NCI-H1417 treated with DMSO at 0.1 percent for 48 hours (cell line): ENCODE data around the gene SLC38A11.

Experiments used
- DNase-seq: peaks from one replicate; lab custom pipeline; 2025; lab: John Stamatoyannopoulos, UW

The SLC38A11 gene

GRCh38 chr2:164969909-164970690 lies 14.8 kb upstream of the SLC38A11 start:
- no peak for DNase-seq

DNA sequence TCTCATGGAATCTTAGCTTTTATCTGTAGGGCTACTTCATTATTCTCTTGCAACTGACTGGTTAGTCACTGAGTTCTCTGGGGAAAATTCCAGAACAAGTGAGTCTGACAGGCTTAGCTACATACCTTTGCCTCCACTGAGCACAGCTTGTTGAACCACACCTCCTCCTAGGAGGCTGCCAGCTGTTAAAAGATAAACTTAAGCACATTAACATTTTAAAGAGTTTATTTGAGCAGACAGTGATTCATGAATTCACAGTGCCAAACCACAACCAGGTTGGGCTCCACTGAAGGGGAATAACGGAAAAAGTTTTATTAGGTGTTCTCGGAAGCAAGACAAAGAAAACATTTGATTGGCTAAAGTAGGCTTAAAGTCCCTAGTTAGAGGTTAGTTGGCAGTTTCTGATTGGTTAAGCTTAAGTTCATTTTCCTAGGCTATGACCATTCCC lies 12.5 kb upstream of the SLC38A11 start:
- no peak for DNase-seq

DNA sequence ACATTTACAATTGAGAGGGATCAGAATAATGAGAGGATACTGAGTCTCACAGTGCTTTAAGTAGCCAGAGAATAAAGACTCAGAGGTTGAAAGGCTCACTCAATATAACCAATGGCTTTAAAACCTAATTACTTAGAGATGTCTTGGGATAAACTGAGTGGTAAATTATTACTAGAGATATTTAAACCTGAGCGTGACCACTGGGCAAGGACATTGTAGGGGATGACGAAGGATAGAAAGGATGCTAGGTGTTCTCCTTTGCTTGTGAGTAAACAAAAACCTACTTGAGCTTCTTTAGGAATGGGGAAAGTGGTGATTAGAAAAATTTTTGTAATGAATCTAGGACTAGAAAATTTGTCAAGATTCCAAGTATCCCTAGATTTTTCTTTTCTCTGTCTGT lies 12.0 kb upstream of the SLC38A11 start:
- DNase-seq, result no peak

- DNase-seq, result no peak
Observed at GRCh38 chr2:164964700-164965099, 9.4 kb upstream of the SLC38A11 start.

DNA sequence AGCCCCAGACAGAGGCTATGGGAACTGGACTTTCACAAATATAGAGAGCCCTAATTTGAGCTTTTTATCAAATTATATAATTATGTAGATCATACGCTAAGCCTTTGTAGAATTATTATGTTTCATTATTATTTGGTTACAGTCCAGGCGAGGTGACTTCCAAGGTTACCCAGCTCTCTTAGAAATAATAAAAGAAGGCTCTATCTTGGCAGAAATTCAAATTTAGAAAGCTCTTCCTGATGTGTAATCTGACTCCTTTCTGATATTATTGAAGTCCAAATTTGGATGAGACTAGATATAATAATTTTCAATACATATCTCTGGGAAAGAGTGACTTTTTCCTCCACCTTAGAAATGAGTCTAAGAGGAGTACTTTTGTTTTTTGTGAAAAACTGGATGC lies 4.8 kb upstream of the SLC38A11 start:
- no peak for DNase-seq

- DNase-seq, result no peak
Observed at GRCh38 chr2:164954186-164954585, 1.1 kb downstream of the SLC38A11 start.

DNA sequence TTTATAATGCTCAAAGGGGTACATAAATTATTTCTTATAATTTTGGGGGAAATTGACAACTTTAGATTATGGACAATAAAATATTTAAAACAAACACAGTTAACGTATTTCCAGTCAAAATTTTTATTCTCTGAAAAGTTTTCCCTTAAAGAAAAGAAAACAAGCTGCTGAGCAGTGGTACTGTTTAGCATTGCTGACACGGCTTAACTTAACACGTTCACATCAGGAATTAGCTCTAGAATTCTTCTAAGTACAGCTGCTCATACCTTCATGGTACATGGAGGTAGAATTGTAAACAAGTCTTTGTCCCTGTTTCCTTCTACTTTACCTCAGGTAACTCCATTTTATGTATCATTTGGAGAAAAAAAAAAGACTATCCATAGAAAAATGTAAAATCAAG lies 2.0 kb downstream of the SLC38A11 start:
- no peak for DNase-seq

- DNase-seq, result no peak
Observed at GRCh38 chr2:164952057-164952702, 3.1 kb downstream of the SLC38A11 start.

DNA sequence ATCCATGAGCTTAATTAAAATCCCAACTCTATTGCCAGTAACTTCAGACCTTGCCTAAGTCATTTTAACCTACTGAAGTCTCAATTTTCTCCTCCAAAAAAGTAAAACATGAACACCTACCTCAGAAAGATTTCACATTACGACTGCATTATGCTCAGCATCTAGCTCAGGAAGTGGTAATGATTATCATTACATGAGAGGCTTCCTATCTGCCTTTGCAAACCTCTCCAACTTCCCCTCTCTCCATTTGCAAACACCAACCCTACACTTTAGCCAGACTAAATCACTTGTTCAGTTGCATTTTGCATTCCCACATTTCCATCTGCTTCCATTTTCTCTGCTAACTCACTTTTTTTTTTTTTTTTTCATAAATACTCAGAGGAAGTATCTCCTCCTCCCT lies 6.8 kb downstream of the SLC38A11 start:
- no peak for DNase-seq

DNA sequence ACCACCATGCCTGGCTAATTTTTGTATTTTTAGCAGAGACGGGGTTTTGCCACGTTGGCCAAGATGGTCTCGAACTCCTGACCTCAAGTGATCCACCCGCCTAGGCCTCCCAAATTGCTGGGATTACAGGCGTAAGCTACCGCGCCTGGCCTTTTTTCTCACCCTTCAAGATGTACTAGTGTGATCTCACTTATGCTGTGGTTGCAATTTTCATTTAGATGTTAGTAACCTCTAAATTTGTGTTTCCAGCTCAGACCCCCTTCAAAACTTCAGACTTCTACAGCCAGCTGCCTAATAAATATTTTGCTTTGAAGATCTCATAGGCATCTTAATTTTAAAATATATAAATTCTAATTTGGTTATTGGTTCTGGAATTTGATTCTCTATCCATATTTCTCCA lies 8.0 kb downstream of the SLC38A11 start:
- DNase-seq, result no peak

DNA sequence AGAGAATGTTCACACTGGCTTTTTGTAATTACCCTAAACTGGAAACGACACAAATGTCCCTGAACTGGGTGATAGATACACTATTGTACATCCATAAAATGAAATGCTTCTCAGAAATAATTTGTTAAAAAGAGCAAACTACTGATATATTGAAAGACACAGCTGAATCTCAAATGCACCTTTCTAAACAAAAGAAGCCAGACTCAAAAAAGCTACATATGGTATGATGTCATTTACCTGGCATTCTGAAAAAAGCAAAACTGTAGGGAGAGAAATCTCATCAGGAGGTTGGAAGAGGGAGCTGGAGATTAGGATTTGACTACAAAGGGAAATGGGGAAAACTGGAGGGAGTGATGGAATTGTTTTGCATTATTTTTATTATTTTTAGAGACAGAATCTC lies 12.0 kb downstream of the SLC38A11 start:
- DNase-seq, result no peak

DNA sequence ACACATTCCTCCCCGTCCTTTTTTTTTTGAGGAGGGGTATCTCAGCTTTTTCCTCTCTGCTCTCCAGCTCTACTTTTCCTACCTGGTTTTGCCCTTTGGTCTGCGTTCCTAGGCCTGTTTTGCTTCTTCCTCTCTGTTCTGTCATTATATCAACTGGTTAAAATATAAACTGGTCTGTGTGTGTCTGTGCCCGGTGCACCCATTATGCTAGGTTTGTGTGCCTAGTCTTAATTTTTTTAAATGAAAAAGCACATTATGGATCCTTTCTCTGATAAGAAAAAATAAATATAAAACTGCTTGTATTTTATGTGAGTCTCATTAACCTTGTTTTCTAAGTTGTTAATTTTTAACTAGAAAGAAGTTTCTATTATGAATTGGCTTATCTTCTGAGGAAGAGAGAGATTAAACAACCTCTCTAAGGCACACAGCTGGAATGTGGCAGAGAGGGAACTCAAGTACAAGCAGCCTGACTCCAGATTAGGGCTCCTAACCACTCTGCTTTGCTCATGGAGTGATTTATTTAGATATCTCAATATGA lies 17.4 kb downstream of the SLC38A11 start:
- DNase-seq, result no peak

DNA sequence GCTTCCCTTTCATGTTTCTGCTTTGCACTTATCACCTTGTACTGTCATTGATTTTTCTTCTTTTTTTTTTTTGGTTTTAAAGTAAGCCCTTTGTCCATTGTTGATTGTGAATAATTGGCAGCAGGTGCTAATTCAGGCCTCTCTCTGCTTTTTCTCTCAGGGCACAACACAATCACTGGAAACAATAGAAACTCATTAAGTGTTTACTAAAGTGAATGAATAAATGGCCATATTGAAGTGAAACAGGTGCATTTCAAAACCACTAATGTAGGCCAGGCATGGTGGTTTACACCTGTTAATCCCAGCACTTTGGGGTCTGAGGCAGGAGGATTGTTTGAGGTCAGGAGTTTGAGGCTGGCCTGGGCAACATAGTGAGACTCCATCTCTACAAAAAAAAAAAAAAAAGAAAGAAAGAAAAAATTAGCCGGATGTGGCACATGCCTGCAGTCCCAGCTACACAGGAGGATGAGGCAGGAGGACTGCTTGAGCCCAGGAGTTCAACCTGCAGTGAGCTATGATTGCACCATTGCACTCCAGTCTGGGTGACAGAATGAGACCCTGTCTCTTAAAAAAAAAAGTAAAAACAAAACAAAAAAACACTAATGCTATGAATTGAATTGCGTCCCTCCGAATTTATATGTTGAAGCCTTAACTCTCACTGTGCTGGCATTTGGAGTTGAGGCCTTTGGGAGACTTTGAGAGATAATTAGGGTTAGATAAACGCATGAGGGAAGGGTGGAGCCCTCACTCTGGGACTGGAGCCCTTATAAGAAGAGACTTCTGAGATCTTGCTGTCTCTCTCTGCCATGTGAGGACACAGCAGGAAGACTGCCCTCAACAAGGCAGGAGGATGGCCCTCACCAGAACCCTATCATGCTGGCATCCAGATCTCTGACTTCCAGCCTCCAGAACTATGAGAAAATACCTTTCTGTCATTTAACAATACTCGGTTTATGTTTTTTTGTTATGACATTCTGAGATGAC lies 19.9 kb downstream of the SLC38A11 start:
- DNase-seq, result peak; percentile 44

- DNase-seq, result no peak
Observed at GRCh38 chr2:164934401-164935117, 20.8 kb downstream of the SLC38A11 start.

DNA sequence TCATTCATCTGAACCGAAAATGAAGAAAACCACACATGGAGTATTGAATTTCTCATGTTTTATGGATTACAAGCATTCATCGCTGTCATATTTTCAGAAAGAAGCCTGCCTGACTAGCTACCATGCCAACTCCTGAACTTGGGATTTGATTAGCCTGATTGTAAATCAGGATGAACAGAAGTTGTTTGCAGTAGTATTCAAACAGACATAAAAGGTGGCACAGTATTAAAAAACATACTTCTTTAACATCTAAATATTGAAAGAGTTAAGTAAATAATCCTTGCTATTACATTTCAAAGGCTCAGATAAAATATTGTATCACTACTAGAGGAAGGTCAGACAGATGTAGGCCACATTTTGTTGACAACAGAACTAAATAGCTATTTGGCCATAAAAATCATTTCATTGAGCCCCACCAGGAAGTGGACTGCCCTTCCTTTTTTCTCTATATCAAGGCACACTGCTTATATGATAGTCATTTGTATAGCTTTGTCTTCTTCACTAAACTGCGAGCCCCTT lies 21.6 kb downstream of the SLC38A11 start:
- no peak for DNase-seq

DNA sequence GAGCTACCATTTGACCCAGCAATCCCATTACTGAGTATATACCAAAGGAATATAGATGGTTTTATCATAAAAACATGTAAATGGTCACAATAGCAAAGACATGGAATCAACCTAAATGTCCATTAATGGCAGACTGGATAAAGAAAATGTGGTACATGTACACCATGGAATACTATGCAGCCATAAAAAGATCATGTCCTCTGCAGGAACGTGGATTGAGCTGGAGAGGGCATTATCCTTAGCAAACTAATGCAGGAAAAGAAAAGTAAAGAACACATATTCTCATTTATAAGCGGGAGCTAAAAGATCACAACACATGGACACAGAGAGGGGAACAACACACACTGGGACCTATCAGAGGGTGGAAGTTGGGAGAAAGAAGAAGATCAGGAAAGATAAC lies 22.9 kb downstream of the SLC38A11 start:
- DNase-seq, result no peak

DNA sequence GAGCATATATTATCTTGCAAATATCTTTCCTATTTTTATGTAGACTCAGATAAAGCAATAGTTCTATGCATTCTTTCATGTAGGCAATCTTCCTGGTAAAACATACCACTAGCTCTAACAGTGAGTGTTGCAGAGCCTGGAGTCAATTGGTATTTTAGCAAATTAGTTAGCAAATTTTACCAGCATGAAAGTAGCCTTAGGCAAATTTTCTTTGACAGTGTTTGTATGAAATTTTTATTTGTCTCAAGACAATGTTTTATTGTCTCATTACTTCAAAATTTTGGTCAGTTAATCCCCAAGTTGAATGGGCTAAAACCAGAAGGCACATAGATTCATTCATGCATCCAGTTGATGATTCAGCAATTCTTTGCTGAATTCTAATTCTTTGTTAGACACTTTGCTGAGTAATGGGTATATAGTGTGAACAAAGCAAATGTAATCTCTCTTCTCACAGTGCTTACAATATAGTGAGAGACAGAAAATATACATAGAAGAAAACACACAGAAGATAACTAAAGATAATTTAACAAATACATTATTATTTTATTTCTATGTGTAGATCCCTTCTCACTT lies 27.1 kb downstream of the SLC38A11 start:
- no peak for DNase-seq

DNA sequence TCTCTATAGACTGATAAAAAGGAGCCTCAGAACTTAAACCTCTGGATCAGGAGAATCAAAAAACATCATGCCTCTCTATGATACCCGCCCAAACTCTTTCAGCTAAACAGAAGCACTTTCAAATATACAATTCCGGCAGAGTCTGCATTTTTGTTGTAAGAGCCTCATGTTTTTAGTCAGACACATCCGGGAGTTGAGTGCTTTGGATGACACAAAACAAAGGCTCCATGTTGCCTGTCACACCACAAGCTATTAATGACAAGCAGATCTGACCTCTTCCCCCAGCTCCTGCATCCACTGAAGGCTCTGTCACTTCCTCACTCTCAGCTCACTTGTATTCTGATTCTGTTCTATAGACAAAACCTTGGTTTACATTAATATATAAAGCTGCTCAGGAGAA lies 33.2 kb downstream of the SLC38A11 start:
- DNase-seq, result no peak

- no peak for DNase-seq
Observed at GRCh38 chr2:164920430-164920829, 34.9 kb downstream of the SLC38A11 start.

DNA sequence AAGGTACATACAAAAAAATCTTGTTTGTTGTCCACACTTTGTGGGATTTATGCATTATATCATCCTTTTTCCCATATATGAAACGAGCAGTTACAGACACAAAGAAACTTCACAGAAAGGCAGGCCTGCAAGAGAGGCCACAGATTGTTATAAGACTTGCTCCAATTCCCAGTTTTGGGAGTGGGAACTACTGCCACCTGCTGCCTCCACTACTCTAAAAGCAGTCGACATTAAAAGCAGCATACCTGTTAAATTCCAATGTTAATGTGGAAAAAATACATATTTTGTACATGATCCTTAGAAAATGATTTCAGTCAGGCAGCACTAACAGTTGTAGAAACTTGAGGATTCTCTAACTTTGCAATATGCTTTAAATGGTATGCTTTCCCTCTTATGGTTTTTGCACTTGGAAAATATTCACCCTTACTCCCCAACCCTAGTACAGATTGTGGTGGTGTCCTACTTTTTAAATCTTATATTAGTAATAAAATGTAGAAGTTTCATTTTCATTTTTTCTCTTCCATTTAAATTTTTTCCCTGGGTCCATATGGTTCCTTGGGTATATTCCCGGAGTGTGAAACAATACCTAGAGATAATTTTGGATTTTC lies 37.9 kb downstream of the SLC38A11 start:
- no peak for DNase-seq

- DNase-seq, result no peak
Observed at GRCh38 chr2:164915566-164915965, 39.8 kb downstream of the SLC38A11 start.
